Activated CD4-positive, alpha-beta T cell treated with anti-CD3 and anti-CD28 coated beads for 4 hours (primary cell): Measurements from ENCODE around the gene SLC24A3.

ENCODE experiments used
- DNase-seq, 2 donors: peaks; one replicate each; pipeline ENCODE4 v3.0.0-alpha.2; 2020

SLC24A3 gene

GRCh38 chr20:19244291-19244690, 31.8 kb downstream of the SLC24A3 start:
- DNase-seq, result no peak

DNA sequence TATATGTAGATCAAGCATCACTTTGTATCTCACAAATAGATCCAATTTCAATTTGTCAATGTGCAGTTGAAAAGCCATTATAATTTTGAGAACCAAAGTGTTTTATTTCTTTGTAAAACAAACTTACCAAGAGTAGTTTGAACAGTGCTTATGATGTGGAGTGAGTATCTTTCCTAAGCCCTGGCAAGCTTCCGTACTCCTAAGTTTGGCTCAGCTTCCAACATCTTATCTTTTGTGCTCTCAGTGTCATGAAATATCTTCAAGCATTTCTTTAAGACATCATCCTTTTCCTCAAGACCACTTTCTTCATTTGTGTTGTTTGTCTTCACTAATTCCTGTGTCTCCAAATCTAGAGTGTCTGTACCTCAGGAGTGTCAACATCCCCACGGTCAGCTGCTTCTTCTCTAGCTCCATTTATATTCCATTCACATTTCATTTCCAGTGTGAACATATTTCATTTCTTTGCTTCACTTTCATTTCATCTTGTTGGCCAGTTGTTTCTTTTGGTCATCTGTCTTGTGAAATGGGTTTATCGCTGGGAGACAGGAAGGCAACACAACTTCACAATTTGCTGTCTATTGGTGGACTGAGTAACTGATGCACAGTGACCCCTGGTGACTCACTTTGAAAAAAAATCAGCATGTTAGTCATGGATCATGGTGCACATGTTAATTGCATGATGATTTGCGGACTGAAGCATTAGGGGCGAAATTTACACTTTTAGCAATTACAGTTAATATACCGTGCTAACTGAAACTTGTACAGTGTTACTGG, 36.9 kb downstream of the SLC24A3 start:
- DNase-seq, result no peak

GRCh38 chr20:19250346-19250745, 37.9 kb downstream of the SLC24A3 start:
- DNase-seq, result no peak

DNA sequence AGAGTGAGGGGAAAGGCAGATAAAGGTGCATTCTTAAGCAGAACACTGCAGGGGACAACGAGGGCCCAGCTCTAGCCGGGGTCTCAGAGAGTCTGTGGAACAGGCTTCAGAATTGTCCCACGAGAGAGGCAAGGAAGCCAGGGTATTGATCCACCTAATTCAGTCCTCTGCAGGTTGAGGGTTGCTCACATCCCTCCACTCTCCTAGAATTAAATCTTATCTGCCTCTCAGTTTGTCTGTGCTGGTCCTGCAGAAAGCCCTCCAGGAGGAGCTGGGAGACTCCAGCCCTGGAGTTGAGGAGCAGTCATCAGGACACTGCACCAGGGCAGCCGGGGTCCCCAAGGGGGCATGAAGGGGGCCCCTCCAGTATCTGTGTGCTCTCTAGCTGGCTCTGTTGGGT, 39.1 kb downstream of the SLC24A3 start:
- DNase-seq, result no peak

GRCh38 chr20:19251958-19252357, 39.5 kb downstream of the SLC24A3 start:
- DNase-seq, result no peak

DNA sequence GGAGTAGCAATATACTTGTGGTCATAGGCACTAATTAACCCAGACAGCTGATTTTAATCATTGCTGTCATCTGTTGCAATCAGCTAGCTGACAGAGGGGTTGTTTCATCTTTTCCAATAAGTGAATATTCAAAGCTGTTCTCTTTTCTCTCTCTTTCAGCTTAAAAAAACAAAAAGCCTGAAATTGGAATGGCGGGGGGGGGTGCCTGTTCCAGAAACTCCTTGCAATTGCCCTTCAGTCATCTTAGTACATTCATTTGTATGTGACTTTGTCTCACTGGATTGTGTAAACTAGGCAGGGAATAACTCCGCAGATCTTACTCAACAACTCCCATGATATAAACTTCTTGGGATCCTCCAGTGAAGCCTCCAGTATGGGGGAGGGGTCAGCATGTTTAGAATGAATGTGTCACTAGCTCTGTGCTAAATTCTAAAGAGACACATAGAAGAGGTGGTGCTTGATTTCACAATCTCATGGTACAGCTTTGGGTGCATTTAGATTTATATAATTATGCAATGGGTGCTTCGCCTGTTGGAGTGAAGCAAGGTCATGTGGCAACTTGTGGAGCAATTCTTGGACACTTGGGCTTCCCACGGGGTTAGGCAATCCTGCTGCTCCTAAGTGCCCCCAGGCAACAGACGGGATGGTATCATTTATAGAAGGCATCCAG, 40.1 kb downstream of the SLC24A3 start:
- DNase-seq, result no peak

GRCh38 chr20:19253316-19253715, 40.9 kb downstream of the SLC24A3 start:
- DNase-seq, result no peak

DNA sequence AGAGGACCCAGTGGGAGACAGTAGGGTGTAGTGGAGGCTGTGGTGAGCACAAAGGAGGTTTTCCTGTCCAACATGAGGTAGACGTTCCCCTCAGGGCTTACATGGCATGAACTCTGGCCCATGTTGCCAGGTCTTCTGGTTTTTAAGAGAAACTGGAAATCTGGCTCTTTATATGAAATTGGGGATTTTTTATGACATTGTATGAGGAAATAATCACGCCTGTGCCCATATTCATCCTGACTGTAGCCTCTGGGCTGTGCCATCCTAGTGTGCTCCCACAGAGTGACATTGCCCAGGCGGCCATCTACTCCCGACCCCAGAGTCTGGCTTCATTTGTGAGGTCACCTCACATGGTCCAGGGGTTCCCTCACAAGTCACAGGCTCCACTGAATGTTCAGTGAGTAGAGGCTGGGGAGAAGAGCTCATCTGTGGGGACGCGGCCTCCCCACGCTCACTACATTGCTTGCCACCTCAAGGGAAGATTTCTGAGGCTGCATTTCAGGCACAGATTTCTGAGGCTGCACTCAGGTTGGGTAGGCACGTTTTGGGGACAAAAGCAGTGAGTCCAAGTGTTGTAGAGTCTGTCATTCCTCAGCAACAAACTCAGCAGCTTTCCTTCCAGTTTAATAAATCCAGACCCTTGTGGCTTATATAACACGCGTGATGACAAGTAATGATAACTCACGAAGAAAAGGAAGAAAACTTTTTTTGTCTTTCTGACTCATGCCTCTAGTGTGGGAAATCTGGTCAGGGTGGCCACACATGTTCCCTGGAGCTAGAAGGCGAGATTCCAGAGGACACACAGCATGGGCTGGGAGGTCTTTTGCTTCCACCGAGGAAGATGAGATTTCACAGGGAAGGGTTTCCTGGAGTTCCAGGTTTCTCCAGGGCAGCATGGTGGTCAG, 41.7 kb downstream of the SLC24A3 start:
- no peak for DNase-seq

DNA sequence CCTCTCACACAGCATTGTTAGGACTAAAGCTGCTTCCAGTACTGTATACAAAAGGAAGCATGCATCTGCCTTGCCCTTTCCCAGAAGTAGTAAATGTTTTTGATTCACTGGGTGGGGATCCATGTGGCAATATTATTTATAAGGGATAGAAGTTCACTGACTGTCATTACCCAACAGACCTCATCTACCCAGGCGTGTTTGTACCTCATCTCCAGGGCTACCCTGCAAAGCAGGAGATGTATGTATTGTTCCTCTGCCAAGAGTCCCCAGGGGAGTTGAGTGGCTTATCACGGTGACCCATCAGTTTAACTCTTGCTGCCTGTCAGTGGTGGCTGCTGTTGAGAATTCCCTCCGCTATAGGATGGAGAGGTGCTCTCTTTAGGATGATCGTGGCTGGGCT, 42.5 kb downstream of the SLC24A3 start:
- no peak for DNase-seq

- no peak for DNase-seq
These were observed 43.6 kb downstream of the SLC24A3 start for GRCh38 chr20:19256085-19256484.

DNA sequence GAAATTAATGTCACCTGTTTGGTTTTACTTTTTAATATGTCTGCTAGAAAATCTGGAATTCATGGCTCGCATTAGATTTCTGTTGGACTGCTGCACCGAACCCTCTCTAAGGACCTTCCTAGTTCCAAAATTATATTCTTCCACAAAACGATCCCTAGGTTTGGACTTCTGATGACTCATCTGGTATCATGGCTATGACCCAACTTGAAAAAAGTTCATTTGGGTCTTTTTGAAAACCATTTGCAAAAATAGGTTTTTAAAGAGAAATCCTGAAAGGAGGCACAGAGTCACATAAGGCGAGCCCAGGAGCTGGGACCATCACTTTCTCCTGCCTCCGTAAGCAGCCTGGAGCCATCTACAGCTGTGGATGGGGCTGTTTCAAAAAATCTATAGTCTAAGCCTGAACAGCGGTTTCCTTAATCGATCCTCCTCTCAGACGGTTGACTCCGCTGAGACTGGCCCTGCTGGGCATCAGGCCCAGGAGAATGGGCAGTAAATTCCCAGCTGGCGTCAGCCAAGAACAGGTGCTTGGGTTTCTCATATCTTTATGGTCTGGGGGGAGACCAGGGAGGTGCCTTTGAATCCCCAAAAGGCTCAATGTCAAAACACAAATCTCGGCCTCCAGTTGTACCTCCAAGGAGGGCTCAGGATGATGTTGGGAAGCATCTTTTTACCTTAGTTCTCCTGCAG, 44.6 kb downstream of the SLC24A3 start:
- no peak for DNase-seq

DNA sequence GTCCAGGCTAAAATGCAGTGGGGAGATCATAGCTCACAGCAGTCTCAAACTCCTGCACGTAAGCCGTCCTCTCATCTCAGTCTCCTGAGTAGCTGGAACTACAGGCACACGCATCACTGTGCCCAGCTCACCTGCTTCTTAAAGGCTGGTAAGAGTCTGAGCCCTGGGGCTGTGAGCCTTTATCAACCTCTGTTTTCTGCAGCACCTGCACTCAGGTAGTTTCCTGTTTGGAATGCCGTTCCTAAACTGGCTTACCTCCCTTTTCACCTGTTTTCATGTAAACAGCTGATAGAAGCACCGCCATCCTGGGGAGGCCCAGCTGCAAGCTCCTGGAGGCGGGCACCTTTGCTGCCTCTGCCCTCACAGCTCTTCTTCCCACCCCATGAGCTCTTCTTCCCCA, 45.4 kb downstream of the SLC24A3 start:
- DNase-seq, result no peak

- DNase-seq, result no peak
These were observed 46.7 kb downstream of the SLC24A3 start for GRCh38 chr20:19259141-19259591.

DNA sequence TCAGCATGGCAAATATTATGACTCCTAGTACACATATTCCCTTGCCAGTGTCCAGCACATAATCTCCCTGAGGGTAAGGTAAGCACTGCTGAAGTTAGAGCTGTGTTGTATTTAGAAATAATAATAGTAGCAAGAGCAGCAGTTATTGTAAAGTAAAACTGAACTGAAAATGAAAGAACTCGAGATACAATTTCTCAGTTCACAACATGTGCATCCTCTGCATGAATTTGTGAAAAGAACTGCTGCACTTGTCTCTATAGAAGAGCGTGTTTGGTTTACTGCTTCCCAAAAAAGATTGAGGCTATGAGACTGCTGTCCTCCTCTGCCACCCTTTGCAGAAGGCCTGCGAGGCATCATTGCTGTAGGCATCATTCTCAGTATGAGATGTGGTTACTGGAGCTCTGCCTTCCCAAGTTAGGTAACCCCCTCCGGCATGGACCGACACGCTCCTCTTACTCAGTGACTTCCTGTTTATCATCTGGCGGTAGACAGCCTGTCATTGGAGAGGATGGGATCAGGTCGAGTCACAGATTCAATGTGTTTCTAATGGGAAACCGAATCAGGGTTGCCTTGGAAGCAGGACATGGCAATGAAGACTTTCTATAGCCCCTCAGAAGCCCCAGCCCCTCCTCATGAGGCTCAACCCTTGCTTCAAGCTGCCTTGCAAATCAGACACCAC, 48.1 kb downstream of the SLC24A3 start:
- no peak for DNase-seq

DNA sequence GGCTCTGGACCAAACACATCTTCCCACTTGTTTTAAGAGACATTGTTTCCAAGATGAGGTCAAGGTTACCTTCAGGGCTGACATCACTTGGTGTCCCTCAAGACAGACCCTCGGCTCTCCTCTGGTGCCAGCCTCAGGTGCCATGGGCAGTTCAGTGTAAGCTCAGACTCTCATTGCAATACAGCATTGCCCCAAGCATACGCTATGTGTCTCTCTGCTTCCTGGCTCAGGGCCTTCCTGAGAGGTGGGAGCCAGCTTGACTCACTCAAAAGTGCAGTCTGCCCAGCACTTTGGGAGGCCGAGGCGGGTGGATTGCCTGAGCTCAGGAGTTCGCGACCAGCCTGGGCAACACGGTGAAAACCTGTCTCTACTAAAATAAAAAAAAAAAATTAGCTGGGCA, 51.7 kb downstream of the SLC24A3 start:
- no peak for DNase-seq

DNA sequence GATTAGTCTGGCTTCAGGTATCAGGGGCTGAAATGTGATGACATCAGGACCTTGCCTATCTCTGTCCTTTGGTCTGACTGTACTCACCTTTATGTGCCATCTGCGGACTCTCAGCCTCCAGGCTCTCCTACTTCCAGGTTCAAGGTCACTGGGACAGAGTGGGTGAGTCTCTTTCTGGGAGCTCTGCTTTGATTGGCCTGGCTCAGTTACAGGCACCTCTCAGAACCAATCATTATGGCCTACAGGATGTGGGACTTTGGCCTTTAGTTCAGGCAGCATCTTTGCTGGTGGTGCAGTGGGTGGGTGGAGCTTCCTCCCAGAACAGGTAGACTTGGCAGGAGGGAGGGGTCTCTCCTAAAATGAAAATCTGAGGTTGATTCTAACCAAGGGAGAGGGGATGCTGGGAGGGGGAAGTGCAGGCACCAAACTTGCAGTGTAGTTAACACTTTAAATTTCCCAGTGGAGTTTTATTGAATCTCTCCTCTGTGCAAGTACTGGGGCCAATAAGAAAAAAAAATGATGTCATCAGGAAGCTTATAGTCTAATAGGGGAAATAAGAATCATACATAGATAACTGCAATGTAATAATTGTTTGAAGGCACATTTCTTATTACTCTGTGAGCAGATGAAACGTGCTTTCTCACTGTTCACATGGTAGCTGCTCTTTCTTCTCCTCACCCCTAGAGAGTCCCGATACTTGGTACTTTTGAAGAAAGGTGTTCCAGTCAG, 53.4 kb downstream of the SLC24A3 start:
- no peak for DNase-seq

DNA sequence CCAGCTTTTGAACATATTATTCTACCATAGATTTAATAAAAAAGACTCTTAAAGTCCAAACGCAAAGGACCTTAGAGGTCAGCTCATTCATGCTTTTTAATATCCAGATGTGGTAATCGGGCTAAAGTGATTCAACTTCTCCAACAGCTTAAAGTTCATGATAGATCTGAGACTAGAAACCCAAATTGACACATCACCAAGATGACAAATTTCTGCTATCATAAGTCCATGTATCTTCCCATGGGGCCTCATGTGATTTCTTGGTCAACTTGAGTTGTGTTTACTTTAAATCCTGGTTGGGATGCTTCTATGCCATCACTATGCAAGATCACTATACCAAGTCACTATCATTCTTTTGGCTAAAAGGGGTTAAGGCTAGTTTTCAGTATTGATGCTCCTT, 56.0 kb downstream of the SLC24A3 start:
- DNase-seq, result no peak

GRCh38 chr20:19269737-19270340, 57.4 kb downstream of the SLC24A3 start:
- no peak for DNase-seq

- no peak for DNase-seq
These were observed 59.6 kb downstream of the SLC24A3 start for GRCh38 chr20:19271879-19272651.

- DNase-seq, result no peak
These were observed 60.7 kb downstream of the SLC24A3 start for GRCh38 chr20:19272976-19273654.
